GM12873 (cell line): Measurements from ENCODE around the gene ARSB.

ENCODE experiments used
- CTCF ChIP-seq: IDR thresholded peaks from 2 replicates; pipeline ENCODE4 v1.5.1; 2012; ENCODE audit warnings: low read depth, mild to moderate bottlenecking, moderate library complexity, low read length, control low read depth; ENCODE audit not compliant: insufficient read depth; ENCODE audit errors: missing control alignments

Gene ARSB

GRCh38 chr5:78823196-78823595, 161.9 kb downstream of the ARSB start:
- no peak for TF ChIP-seq CTCF

GRCh38 chr5:78821536-78822021, 163.5 kb downstream of the ARSB start:
- no peak for TF ChIP-seq CTCF

- no peak for TF ChIP-seq CTCF
These were observed 165.4 kb downstream of the ARSB start for GRCh38 chr5:78819707-78820106.

GRCh38 chr5:78819166-78819565, 165.9 kb downstream of the ARSB start:
- TF ChIP-seq CTCF: no peak

- TF ChIP-seq CTCF: no peak
These were observed 168.9 kb downstream of the ARSB start for GRCh38 chr5:78816143-78816765.

- TF ChIP-seq CTCF: no peak
These were observed 171.1 kb downstream of the ARSB start for GRCh38 chr5:78813906-78814530.

- TF ChIP-seq CTCF: no peak
These were observed 171.8 kb downstream of the ARSB start for GRCh38 chr5:78813286-78813685.
